Right lobe of liver (tissue), 6 donors: ENCODE results near the gene FSD2. TPM values are rescaled to one million over a fixed set of nuclear protein-coding genes. Genes with fewer than 3 reads are reported as not detected.

Source experiments
- ATAC-seq, 4 donors: fragments of 200-7000 bp; cut with Tn5 transposase; one replicate each; pipeline ENCODE4 v1.9.1; 2020; ENCODE audit warnings: mild to moderate bottlenecking in 4 of 4, moderate library complexity in 4 of 4
- DNase-seq, 3 donors: peaks; one replicate each; pipeline ENCODE4 v3.0.0-alpha.2; 2020
- H3K27ac ChIP-seq, 3 donors: fragments of 200-600 bp; one replicate each; pipeline ENCODE4 v1.8.0; 2022
- H3K27me3 ChIP-seq, 2 donors: fragments of 200-600 bp; one replicate each; pipeline ENCODE4 v1.8.0; 2022
- H3K36me3 ChIP-seq, 4 donors: fragments of 200-600 bp; sonication (generic) in 1 of 4; one replicate each; pipeline versions ENCODE4 v1.5.1 to v1.8.0; 2017 to 2022; ENCODE audit warnings: control low read depth in 1 of 4
- H3K4me1 ChIP-seq, 4 donors: fragments of 200-600 bp; sonication (generic) in 1 of 4; one replicate each; pipeline versions ENCODE4 v1.5.1 to v1.8.0; 2017 to 2022; ENCODE audit warnings: control low read depth in 1 of 4
- H3K4me3 ChIP-seq, 3 donors: fragments of 200-600 bp; one replicate each; pipeline ENCODE4 v1.8.0; 2022
- H3K9me3 ChIP-seq, 4 donors: fragments of 200-600 bp; sonication (generic) in 1 of 4; one replicate each; pipeline versions ENCODE4 v1.5.1 to v1.8.0; 2017 to 2022; ENCODE audit warnings: control low read depth in 1 of 4
- POLR2A ChIP-seq: fragments of 450-650 bp; IDR thresholded peaks from one replicate; pipeline ENCODE4 v1.6.1; 2017; ENCODE audit warnings: antibody characterized with exemption, mild to moderate bottlenecking
- WGBS: methylation state at CpG from one replicate; pipeline ENCODE4 v1.1.6; 2018; ENCODE audit warnings: low coverage, low lambda C conversion rate; ENCODE audit not compliant: insufficient coverage; ENCODE audit errors: missing lambda C conversion rate; 5-methylcytosine and 5-hydroxymethylcytosine counted together
- intact Hi-C, 2 donors: fragments of 100-400 bp; cut with DNase I; formaldehyde crosslinking; loops; one replicate each; pipeline versions ENCODE4 v1.11.2 to v1.14.1; 2022
- total RNA-seq, 6 experiments: library from RNA; depleted of rRNA in 2 of 6; stranded (reverse); fragments of >200 nt in 2 of 6; fragmentation: NEBNext Ultra II Directional in 3 of 6; extraction: Animal tissue kit (Norgen Biotek cat#: 25700) in 3 of 6; gene quantifications; one replicate each; pipeline versions ENCODE4 v1.1.0 to v1.2.4, GENCODE V29; 2016 to 2023
- TF ChIP-seq, protein P1 (sequence below), 4 donors: fragments of 200-600 bp in 3 of 4; fragments of 450-650 bp in 1 of 4; IDR thresholded peaks; one replicate each; pipeline versions ENCODE4 v1.5.1 to v1.8.0; 2016 to 2022; ENCODE audit warnings: antibody characterized with exemption in 4 of 4, mild to moderate bottlenecking in 2 of 4
- donor health status: DM: no; HTN: yes; CAD: no.
- donor health status: DM: no; HTN: no; CAD: no.
- donor health status: DM: no; HTN: no; CAD: no.
- donor health status: DM: no; HTN: yes; CAD: no.
- donor health status: DM: no; HTN: yes; CAD: no.

FSD2 gene
- total RNA-seq, 6 experiments from 2014 or later: not detected

DNA sequence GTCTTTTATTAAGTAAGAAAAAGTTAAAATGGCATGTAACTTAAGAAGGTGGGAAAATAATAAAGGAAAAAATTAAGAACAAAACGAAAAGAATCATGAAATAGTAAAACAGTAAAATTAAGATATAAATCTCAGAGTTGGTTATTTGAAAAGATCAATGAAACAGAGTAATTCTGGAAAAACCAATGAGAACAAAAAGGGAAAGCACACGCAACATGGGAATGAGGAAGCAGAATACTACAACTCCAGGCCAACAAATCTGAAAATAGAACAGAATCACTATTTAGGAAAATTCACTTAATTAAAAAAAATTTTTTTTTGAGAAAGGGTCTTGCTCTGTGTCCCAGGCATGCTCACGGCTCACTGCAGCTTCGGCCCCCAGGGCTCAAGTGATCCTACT, 34.3 kb upstream of the FSD2 start:
- 96% methylated on average over 3 of the region's 4 CpGs for WGBS
- Histone ChIP-seq H3K27me3 (no peaks in the 10 kb centered on the region), H3K4me1 (no peaks in the 10 kb centered on the region), H3K27ac (no peak overlapping the region), H3K4me3 (no peak overlapping the region), H3K9me3 (no peaks in the 10 kb centered on the region), H3K36me3 (peaks cover 0 to 20% (median 6%) of the 10 kb centered on the region in 4 donors)
- TF ChIP-seq POLR2A: no peak
- TF ChIP-seq, protein P1, sequence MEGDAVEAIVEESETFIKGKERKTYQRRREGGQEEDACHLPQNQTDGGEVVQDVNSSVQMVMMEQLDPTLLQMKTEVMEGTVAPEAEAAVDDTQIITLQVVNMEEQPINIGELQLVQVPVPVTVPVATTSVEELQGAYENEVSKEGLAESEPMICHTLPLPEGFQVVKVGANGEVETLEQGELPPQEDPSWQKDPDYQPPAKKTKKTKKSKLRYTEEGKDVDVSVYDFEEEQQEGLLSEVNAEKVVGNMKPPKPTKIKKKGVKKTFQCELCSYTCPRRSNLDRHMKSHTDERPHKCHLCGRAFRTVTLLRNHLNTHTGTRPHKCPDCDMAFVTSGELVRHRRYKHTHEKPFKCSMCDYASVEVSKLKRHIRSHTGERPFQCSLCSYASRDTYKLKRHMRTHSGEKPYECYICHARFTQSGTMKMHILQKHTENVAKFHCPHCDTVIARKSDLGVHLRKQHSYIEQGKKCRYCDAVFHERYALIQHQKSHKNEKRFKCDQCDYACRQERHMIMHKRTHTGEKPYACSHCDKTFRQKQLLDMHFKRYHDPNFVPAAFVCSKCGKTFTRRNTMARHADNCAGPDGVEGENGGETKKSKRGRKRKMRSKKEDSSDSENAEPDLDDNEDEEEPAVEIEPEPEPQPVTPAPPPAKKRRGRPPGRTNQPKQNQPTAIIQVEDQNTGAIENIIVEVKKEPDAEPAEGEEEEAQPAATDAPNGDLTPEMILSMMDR (IDR thresholded peaks at IDR 0.05): no peak
- ATAC-seq (no peak), DNase-seq (no peak)
- intact Hi-C loops: loop anchor here in 1 of 2 donors (10.0 kb wide), 1 partner anchor 135 kb away; no protein-coding TSS in a partner anchor

DNA sequence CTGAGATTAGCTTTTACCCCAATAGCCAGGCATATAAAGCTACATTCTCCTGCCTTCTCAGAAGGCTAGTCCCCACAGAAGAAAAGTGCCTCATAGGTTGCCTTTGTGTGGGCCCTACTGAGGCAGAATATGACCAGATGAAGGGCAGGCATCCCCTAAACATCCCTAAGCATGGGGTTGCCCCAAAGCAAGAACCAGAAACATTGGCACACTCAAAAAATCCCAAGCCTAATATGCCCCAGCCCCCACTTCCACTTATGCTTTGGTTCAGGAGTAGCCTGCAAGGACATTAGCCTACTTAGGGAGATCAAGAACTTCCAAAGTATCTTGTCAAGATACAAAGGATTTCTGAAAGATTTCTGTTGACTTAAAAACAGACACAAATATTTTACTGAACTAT, 33.3 kb upstream of the FSD2 start:
- Histone ChIP-seq H3K4me1 (no peaks in the 10 kb centered on the region), H3K4me3 (no peak overlapping the region), H3K9me3 (no peaks in the 10 kb centered on the region), H3K27me3 (no peaks in the 10 kb centered on the region), H3K36me3 (peaks cover 3 to 30% (median 13%) of the 10 kb centered on the region in 4 donors), H3K27ac (no peak overlapping the region)
- DNase-seq: no peak
- intact Hi-C loops: no loop called here
- TF ChIP-seq POLR2A: no peak
- TF ChIP-seq, protein P1 (IDR thresholded peaks at IDR 0.05): no peak
- ATAC-seq: no peak

DNA sequence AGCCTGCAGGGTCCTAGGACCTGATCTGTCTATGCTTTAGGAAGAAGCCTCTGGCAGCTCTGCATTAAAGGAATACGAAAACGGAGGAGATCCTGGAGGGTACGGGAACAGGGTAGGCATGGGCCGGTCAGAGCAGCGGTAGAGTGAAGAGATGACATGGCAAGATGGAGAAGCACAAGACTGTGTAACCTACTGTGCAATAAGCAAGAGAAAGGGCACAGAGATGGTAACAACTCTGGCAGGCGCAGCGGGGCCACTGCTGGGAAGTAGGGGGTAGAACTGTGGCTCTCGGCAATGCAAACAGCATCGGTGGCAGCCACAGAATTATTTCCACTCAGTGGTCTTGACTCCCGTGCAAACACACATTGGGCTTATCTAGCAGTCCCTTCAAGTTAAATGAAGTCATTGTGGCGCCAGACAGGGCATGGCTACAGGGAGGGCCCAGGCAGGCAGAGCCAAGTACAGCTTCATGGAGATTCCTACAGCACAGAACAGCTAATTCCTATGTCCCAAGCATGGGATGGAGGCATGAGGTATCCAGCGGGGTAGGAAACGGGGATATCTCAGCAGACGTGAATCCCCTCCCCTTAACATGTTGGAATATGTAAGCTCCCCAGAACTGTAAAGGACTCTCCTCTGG, 32.3 kb upstream of the FSD2 start:
- Histone ChIP-seq H3K4me1 (peaks cover 0 to 3% (median under 1%) of the 10 kb centered on the region in 4 donors), H3K4me3 (no peak overlapping the region), H3K36me3 (peaks cover 5 to 40% (median 15%) of the 10 kb centered on the region in 4 donors), H3K27ac (no peak overlapping the region), H3K27me3 (no peaks in the 10 kb centered on the region), H3K9me3 (no peaks in the 10 kb centered on the region)
- intact Hi-C loops: no loop called here
- TF ChIP-seq POLR2A: no peak
- TF ChIP-seq, protein P1 (IDR thresholded peaks at IDR 0.05): no peak
- DNase-seq: no peak
- peak in 1 of 4 donors; percentile 18 for ATAC-seq
- 97% methylated on average over 6 of the region's 14 CpGs for WGBS

DNA sequence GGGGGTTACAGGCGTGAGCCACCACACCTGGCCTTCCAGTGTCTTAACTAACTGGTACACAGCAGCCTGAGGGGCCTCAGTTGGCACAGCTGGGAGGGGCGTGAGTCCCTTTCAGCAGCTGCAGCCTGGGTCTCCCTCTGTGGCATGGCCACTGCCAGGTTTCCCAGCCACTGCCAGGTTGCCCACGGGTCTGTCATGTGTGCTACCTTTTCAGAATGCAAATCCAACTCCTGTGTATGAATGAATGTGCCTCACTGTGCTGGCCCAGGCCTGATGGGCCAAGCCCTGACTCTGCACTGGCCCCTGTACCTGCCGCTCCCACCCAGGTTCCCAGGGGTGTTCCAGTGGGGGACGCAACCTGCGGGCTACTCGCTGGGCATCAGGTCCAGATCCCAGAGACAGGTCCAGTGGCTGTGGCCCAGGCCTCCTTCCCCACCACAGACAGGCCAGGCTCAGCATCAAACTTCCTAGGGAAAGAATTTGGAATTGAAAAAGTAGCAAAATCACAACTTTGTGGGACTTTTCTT, 29.6 kb upstream of the FSD2 start:
- no peak overlapping the region for H3K27ac ChIP-seq
- WGBS: 100% methylated on average over 1 of the region's 7 CpGs
- no peak for ATAC-seq
- H3K36me3 ChIP-seq: peaks cover 8 to 63% (median 17%) of the 10 kb centered on the region in 4 donors
- H3K4me3 ChIP-seq: no peak overlapping the region
- H3K27me3 ChIP-seq: no peaks in the 10 kb centered on the region
- no peaks in the 10 kb centered on the region for H3K9me3 ChIP-seq
- TF ChIP-seq, protein P1 (IDR thresholded peaks at IDR 0.05): no peak
- TF ChIP-seq POLR2A: no peak
- peaks cover 0 to 26% (median 16%) of the 10 kb centered on the region in 4 donors for H3K4me1 ChIP-seq
- intact Hi-C loops: no loop called here
- DNase-seq: no peak
